WTC11 (cell line): Measurements from ENCODE around the gene DYRK2. TPM values are rescaled to one million over a fixed set of nuclear protein-coding genes. Genes with fewer than 3 reads are reported as not detected.

Experiments used
- ATAC-seq: fragments of 200-7000 bp; cut with Tn5 transposase; 2 replicates; pipeline ENCODE4 v1.10.0; 2021; ENCODE audit warnings: mild to moderate bottlenecking, moderate library complexity
- CTCF ChIA-PET: fragments of 300-600 bp; sonication (Branson Sonifier 250); formaldehyde crosslinking; loops from one replicate; lab custom pipeline; 2021; ENCODE audit warnings: antibody characterized with exemption; lab: Charles Lee
- POLR2A ChIA-PET: fragments of 350-600 bp; sonication (Branson Sonifier 250); formaldehyde crosslinking; loops from one replicate; lab custom pipeline; 2021; ENCODE audit warnings: antibody characterized with exemption; lab: Charles Lee
- DNase-seq: peaks from one replicate; pipeline ENCODE4 v3.0.0; 2021; ENCODE audit warnings: low spot score
- H3K27ac Mint-ChIP-seq: 2 replicates; pipeline ENCODE4 v1.8.0; 2021; ENCODE audit warnings: mixed read lengths
- H3K27me3 Mint-ChIP-seq: 2 replicates; pipeline ENCODE4 v1.8.0; 2021; ENCODE audit warnings: low read depth, mild to moderate bottlenecking, moderate library complexity, mixed read lengths
- H3K36me3 Mint-ChIP-seq: 2 replicates; pipeline ENCODE4 v1.8.0; 2021; ENCODE audit warnings: mixed read lengths
- H3K4me1 Mint-ChIP-seq: 2 replicates; pipeline ENCODE4 v1.8.0; 2022; ENCODE audit warnings: mixed read lengths
- H3K4me3 Mint-ChIP-seq: 2 replicates; pipeline ENCODE4 v1.8.0; 2021; ENCODE audit warnings: mild to moderate bottlenecking, moderate library complexity, mixed read lengths
- H3K9me3 Mint-ChIP-seq: 2 replicates; pipeline ENCODE4 v1.8.0; 2021; ENCODE audit warnings: mixed read lengths
- CREB1 ChIP-seq: sonication (generic); formaldehyde crosslinking; IDR thresholded peaks from 2 replicates; pipeline ENCODE4 v1.8.0; 2023; ENCODE audit warnings: mild to moderate bottlenecking, missing genetic modification reagents
- ELF4 ChIP-seq: sonication (generic); formaldehyde crosslinking; IDR thresholded peaks from 2 replicates; pipeline ENCODE4 v1.8.1; 2022; ENCODE audit warnings: low read depth, mild to moderate bottlenecking, moderate library complexity, missing genetic modification reagents
- FOXJ3 ChIP-seq: sonication (generic); formaldehyde crosslinking; IDR thresholded peaks from 2 replicates; pipeline ENCODE4 v1.9.0; 2021; ENCODE audit warnings: missing genetic modification reagents, mild to moderate bottlenecking, borderline replicate concordance
- FOXK1 ChIP-seq: sonication (generic); formaldehyde crosslinking; IDR thresholded peaks from 2 replicates; pipeline ENCODE4 v1.8.0; 2022; ENCODE audit warnings: mild to moderate bottlenecking, moderate library complexity, missing genetic modification reagents
- GRHL2 ChIP-seq: fragments of 250-450 bp; sonication (Bioruptor Pico); IDR thresholded peaks from 2 replicates; pipeline ENCODE4 v1.8.0; 2022; ENCODE audit warnings: mild to moderate bottlenecking, moderate library complexity; ENCODE audit not compliant: insufficient replicate concordance, severe bottlenecking
- GTF2I ChIP-seq: fragments of 250-450 bp; sonication (Bioruptor Pico); conservative IDR thresholded peaks from 2 replicates; pipeline ENCODE4 v1.4.0; 2021; ENCODE audit warnings: mild to moderate bottlenecking
- HMGA2 ChIP-seq: fragments of 250-450 bp; sonication (Bioruptor Pico); IDR thresholded peaks from 2 replicates; pipeline ENCODE4 v1.4.0; 2021; ENCODE audit warnings: mild to moderate bottlenecking, moderate library complexity
- IRF2 ChIP-seq: sonication (generic); formaldehyde crosslinking; IDR thresholded peaks from 2 replicates; pipeline ENCODE4 v1.8.0; 2022; ENCODE audit warnings: low read depth, missing genetic modification reagents, borderline replicate concordance
- KAT7 ChIP-seq: sonication (generic); formaldehyde crosslinking; IDR thresholded peaks from 2 replicates; pipeline ENCODE4 v1.8.1; 2023; ENCODE audit warnings: missing genetic modification reagents, mild to moderate bottlenecking, borderline replicate concordance
- RORB ChIP-seq: fragments of 250-450 bp; sonication (Bioruptor Pico); IDR thresholded peaks from 2 replicates; pipeline ENCODE4 v1.9.0; 2021; ENCODE audit warnings: mild to moderate bottlenecking
- TCF7 ChIP-seq: sonication (generic); formaldehyde crosslinking; IDR thresholded peaks from 2 replicates; pipeline ENCODE4 v1.8.0; 2022; ENCODE audit warnings: mild to moderate bottlenecking, low read depth, missing genetic modification reagents, moderate library complexity
- total RNA-seq: library from RNA; stranded (reverse); gene quantifications from 3 replicates; pipeline ENCODE4 v1.2.3, GENCODE V29; 2021
- TF ChIP-seq, protein P1 (sequence below): sonication (generic); formaldehyde crosslinking; IDR thresholded peaks from 2 replicates; pipeline ENCODE4 v1.8.0; 2023; ENCODE audit warnings: missing genetic modification reagents, mild to moderate bottlenecking, borderline replicate concordance
- TF ChIP-seq, protein P2 (sequence below): sonication (generic); formaldehyde crosslinking; IDR thresholded peaks from 2 replicates; pipeline ENCODE4 v1.8.0; 2022; ENCODE audit warnings: mild to moderate bottlenecking, missing genetic modification reagents
- TF ChIP-seq, protein P3 (sequence below): sonication (generic); formaldehyde crosslinking; IDR thresholded peaks from 2 replicates; pipeline ENCODE4 v1.8.0; 2022; ENCODE audit warnings: missing genetic modification reagents
- TF ChIP-seq, protein P4 (sequence below): sonication (generic); formaldehyde crosslinking; IDR thresholded peaks from 2 replicates; pipeline ENCODE4 v1.8.1; 2023; ENCODE audit warnings: mild to moderate bottlenecking, missing genetic modification reagents
- TF ChIP-seq, protein P5 (sequence below): sonication (generic); formaldehyde crosslinking; IDR thresholded peaks from 2 replicates; pipeline ENCODE4 v1.8.1; 2023; ENCODE audit warnings: mild to moderate bottlenecking, missing genetic modification reagents, moderate library complexity
- TF ChIP-seq, protein P6 (sequence below): fragments of 250-450 bp; sonication (Bioruptor Pico); IDR thresholded peaks from 2 replicates; pipeline ENCODE4 v2.1.2; 2022; ENCODE audit warnings: mild to moderate bottlenecking, moderate library complexity

Gene DYRK2
- total RNA-seq, 1 experiment from 2014 or later, result 36.1 TPM

DNA sequence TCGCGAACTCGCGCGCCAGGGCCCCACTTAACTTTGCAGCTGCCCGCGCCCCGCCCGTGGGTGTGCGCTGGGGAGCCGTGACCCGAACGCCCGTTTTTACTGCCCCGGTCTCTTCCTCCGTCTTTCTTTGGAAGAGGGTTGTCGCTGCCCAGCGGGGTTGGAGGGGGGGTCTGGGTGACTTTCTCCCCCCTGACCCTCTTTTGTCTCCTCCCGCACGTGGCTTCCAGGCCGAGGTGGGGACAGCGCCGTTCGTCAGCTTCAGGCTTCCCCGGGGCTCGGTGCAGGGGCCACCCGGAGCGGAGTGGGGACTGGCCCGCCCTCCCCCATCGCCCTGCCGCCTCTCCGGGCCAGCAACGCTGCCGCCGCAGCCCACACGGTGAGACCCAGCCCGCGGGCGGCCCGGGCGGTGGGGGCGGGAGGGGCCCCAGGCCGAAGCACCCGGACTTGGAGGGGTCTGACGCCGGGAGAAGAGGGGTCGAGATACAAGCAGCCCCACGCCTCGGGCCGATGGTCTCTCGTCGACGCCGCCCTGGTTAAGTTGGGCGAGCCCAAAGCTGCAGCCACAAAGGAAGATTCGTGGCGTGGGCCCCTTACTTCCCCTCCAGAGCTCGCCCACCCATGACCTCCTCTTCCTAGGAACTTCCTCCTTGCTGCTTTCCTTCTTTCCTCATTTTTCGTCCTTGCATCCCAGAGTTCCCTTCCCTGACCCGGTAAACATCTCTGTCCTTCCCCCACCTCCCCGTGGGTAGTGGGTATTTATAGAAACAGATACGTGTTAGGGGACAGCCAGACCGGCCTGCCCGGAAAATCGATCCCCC lies 1.2 kb downstream of the DYRK2 start (continued):
- TF ChIP-seq, protein P1, sequence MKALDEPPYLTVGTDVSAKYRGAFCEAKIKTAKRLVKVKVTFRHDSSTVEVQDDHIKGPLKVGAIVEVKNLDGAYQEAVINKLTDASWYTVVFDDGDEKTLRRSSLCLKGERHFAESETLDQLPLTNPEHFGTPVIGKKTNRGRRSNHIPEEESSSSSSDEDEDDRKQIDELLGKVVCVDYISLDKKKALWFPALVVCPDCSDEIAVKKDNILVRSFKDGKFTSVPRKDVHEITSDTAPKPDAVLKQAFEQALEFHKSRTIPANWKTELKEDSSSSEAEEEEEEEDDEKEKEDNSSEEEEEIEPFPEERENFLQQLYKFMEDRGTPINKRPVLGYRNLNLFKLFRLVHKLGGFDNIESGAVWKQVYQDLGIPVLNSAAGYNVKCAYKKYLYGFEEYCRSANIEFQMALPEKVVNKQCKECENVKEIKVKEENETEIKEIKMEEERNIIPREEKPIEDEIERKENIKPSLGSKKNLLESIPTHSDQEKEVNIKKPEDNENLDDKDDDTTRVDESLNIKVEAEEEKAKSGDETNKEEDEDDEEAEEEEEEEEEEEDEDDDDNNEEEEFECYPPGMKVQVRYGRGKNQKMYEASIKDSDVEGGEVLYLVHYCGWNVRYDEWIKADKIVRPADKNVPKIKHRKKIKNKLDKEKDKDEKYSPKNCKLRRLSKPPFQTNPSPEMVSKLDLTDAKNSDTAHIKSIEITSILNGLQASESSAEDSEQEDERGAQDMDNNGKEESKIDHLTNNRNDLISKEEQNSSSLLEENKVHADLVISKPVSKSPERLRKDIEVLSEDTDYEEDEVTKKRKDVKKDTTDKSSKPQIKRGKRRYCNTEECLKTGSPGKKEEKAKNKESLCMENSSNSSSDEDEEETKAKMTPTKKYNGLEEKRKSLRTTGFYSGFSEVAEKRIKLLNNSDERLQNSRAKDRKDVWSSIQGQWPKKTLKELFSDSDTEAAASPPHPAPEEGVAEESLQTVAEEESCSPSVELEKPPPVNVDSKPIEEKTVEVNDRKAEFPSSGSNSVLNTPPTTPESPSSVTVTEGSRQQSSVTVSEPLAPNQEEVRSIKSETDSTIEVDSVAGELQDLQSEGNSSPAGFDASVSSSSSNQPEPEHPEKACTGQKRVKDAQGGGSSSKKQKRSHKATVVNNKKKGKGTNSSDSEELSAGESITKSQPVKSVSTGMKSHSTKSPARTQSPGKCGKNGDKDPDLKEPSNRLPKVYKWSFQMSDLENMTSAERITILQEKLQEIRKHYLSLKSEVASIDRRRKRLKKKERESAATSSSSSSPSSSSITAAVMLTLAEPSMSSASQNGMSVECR, result no peak
- TF ChIP-seq FOXJ3 (CRISPR knock-in tag) (no peak), GTF2I (CRISPR knock-in tag) (no peak)

DNA sequence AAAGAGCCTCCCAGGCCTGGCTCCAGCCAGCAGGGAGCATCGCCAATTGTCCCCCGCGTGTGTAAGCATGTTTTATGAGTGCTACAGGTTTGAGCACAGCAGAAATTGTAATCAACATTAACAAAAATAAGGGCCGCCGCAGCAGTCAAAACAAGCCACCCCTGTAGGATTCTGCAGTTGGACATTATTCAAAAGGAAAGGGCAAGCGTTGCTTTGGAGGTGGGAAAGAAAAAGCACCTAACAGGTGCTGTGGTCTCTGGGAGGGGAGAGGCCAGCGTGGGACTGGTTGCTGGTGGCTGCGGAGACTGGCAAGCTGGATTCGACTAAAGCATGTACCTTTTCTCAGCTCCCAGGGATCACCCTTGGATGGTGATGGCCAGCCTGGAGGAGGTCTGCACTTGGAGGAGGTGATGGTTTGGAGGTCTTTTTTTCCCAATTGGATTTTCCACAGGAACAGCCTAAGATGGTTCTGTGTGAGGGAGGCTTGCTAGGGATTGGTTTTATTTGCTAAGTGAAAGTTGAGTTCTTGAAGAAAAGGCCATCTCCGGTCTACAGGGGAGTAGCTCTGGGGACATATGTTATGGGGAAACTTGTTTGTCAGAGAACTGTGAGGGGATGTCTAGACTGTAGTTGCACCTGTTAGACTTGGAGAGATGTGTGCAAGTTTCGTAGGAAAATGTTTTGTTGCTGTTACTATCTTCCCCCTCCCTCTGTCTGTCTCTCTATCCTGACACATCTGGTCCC lies 2.0 kb downstream of the DYRK2 start:
- CTCF ChIA-PET, result interaction anchor here (1.5 kb wide), 1 partner anchor 292 kb away, joined by 4 read pairs; no protein-coding TSS in a partner anchor
- Mint-ChIP-seq H3K4me1 (peaks cover 48% of the 10 kb centered on the region), H3K4me3 (peak overlapping the region; percentile 97), H3K27ac (peak overlapping the region; percentile 93), H3K27me3 (no peaks in the 10 kb centered on the region), H3K9me3 (no peaks in the 10 kb centered on the region), H3K36me3 (peaks cover 16% of the 10 kb centered on the region)
- POLR2A ChIA-PET, result no interaction called here
- ATAC-seq (no peak), DNase-seq (no peak)
- TF ChIP-seq RORB (CRISPR knock-in tag) (no peak), KAT7 (no peak), TCF7 (no peak), FOXK1 (CRISPR knock-in tag) (no peak), GRHL2 (CRISPR knock-in tag) (no peak), CREB1 (CRISPR knock-in tag) (no peak), HMGA2 (CRISPR knock-in tag) (no peak), IRF2 (no peak), ELF4 (CRISPR knock-in tag) (no peak)
- TF ChIP-seq, protein P2, sequence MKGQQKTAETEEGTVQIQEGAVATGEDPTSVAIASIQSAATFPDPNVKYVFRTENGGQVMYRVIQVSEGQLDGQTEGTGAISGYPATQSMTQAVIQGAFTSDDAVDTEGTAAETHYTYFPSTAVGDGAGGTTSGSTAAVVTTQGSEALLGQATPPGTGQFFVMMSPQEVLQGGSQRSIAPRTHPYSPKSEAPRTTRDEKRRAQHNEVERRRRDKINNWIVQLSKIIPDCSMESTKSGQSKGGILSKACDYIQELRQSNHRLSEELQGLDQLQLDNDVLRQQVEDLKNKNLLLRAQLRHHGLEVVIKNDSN, result no peak
- TF ChIP-seq, protein P3, sequence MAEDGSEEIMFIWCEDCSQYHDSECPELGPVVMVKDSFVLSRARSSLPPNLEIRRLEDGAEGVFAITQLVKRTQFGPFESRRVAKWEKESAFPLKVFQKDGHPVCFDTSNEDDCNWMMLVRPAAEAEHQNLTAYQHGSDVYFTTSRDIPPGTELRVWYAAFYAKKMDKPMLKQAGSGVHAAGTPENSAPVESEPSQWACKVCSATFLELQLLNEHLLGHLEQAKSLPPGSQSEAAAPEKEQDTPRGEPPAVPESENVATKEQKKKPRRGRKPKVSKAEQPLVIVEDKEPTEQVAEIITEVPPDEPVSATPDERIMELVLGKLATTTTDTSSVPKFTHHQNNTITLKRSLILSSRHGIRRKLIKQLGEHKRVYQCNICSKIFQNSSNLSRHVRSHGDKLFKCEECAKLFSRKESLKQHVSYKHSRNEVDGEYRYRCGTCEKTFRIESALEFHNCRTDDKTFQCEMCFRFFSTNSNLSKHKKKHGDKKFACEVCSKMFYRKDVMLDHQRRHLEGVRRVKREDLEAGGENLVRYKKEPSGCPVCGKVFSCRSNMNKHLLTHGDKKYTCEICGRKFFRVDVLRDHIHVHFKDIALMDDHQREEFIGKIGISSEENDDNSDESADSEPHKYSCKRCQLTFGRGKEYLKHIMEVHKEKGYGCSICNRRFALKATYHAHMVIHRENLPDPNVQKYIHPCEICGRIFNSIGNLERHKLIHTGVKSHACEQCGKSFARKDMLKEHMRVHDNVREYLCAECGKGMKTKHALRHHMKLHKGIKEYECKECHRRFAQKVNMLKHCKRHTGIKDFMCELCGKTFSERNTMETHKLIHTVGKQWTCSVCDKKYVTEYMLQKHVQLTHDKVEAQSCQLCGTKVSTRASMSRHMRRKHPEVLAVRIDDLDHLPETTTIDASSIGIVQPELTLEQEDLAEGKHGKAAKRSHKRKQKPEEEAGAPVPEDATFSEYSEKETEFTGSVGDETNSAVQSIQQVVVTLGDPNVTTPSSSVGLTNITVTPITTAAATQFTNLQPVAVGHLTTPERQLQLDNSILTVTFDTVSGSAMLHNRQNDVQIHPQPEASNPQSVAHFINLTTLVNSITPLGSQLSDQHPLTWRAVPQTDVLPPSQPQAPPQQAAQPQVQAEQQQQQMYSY (CRISPR knock-in tag), result no peak
- TF ChIP-seq, protein P4, sequence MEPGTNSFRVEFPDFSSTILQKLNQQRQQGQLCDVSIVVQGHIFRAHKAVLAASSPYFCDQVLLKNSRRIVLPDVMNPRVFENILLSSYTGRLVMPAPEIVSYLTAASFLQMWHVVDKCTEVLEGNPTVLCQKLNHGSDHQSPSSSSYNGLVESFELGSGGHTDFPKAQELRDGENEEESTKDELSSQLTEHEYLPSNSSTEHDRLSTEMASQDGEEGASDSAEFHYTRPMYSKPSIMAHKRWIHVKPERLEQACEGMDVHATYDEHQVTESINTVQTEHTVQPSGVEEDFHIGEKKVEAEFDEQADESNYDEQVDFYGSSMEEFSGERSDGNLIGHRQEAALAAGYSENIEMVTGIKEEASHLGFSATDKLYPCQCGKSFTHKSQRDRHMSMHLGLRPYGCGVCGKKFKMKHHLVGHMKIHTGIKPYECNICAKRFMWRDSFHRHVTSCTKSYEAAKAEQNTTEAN (CRISPR knock-in tag), result no peak
- TF ChIP-seq, protein P5, sequence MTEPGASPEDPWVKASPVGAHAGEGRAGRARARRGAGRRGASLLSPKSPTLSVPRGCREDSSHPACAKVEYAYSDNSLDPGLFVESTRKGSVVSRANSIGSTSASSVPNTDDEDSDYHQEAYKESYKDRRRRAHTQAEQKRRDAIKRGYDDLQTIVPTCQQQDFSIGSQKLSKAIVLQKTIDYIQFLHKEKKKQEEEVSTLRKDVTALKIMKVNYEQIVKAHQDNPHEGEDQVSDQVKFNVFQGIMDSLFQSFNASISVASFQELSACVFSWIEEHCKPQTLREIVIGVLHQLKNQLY (CRISPR knock-in tag), result no peak
- TF ChIP-seq, protein P6, sequence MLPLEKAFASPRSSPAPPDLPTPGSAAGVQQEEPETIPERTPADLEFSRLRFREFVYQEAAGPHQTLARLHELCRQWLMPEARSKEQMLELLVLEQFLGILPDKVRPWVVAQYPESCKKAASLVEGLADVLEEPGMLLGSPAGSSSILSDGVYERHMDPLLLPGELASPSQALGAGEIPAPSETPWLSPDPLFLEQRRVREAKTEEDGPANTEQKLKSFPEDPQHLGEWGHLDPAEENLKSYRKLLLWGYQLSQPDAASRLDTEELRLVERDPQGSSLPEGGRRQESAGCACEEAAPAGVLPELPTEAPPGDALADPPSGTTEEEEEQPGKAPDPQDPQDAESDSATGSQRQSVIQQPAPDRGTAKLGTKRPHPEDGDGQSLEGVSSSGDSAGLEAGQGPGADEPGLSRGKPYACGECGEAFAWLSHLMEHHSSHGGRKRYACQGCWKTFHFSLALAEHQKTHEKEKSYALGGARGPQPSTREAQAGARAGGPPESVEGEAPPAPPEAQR (CRISPR knock-in tag), result no peak
